IPS-NIHi7 (cell line): ENCODE data around the gene PGC.

Experiments used
- DNase-seq: peaks from one replicate; pipeline ENCODE4 v3.0.0; 2012; ENCODE audit warnings: mixed read lengths; ENCODE audit errors: extremely low spot score

The PGC gene

DNA sequence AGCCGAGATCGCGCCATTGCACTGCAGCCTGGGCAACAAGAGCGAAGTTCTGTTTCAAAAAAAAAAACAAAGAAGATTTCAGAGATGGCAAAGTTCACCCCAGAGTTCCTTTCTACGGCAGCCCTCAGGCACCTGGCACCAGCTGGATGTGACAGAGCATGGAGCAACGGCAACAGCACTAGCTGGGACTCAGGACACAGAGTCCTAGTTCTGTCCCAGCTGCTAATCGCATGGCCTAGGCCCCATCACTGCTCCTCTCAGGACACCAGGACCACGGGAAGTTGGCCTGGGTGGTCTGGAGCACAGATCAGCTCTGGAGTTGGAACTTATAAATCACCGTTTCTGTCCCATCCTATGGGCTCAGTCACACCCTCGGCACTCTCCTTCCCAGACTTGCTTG lies 1.1 kb downstream of the PGC start:
- no peak for DNase-seq

DNA sequence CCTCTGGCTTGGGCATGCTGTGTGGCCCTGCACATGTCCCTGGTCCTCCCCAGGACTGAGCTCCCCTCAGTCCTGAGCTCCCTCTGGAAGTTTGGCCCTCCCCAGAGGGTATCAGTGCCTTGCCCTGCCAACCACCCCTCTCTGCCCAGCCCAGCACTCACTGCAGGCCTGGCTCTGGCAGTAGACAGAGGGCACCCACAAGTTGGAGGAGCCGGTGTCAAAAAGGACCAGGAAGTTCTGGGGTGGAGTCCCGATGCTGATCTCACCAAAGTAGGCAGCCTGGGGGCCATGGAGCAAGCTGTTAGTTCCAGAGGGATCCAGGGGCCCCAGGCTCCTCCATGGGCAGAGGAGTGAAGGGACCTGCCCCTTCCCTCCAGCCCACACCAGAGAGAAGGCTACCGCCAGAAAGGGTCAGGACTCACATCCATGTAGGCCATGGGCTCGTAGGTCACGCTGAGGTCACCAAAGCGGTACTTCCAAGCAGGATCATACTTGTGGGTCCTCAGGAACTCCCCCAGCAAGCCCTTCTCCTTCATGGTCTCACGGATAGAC lies 2.9 kb downstream of the PGC start:
- DNase-seq, result no peak

DNA sequence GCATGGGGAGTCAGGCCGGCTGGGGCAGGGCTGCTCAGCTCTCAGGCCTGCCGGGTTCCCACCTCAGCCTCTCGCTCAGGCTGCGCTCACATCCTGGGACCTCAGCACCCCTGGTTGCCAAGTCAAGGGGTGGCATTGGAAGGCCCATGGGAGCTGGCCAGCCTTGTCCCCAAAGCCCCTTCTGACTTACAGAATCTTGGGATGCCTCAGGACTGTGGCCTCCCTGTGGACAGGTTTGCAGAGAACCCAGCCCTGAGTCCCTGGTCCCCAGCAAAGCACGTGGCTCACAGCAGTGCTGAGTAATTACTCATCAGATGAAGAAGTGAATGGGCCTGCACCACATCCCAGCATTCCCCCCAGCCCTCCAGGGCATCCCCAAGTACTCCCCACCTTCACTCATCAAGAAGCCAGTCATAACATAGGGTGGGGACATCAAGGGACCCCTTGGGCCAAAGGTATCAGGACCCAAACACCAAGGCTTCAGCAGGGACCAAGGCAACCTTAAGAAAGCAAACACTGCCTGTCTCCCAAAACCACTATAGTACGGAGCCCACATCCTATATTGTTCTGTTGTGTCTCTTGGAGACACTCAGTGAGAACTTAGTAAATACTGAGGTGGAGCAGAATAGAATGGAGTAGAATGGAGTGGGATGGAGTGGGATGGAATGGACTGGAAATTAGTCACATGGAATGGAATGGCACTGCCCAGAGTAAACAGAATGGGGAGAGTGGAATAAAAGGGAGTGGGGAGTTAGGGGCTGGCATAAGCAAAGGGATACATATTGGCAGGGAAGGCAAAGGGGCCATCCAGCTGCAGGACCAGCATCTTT lies 3.6 kb downstream of the PGC start:
- DNase-seq, result no peak

DNA sequence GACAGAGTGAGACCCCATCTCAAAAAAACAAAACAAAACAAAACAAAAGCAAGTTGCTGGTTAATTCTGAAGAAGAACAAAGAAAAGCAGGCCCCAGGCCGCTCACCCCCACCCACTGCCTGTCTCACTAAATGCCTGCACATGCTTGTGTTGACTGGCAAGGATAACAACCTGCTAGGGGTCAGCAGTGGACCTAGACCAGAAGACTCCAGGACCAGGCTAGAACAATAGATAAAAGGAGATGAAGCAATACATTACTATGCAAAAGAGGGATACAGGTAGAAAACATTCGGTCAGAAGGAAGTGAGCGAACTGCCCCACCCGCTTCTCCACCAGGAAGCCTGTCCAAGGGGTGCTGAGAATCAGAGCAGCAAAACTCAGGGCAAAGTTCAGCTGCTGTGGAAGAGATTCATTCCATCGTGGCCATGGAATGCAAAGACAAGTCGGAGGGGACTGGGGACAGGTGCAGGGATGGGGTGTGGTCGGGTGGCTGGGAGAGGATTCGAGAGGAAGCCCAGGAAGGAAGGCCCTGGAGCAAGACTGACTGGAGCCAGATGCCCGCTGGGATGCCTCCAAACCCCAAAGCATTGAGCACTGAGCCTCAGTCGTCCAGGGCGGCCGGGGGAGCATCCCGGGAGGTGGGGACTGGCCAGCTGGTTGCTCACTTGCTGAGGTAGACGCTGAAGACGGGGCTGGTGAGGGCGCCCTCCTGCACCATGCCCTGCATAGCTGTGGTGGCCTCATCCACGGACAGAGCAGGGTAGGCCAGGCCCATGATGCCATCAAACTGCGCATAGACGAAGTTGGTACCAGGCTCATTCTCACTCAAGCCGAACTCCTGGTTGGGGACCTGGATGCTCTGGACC lies 5.3 kb downstream of the PGC start:
- DNase-seq, result no peak

DNA sequence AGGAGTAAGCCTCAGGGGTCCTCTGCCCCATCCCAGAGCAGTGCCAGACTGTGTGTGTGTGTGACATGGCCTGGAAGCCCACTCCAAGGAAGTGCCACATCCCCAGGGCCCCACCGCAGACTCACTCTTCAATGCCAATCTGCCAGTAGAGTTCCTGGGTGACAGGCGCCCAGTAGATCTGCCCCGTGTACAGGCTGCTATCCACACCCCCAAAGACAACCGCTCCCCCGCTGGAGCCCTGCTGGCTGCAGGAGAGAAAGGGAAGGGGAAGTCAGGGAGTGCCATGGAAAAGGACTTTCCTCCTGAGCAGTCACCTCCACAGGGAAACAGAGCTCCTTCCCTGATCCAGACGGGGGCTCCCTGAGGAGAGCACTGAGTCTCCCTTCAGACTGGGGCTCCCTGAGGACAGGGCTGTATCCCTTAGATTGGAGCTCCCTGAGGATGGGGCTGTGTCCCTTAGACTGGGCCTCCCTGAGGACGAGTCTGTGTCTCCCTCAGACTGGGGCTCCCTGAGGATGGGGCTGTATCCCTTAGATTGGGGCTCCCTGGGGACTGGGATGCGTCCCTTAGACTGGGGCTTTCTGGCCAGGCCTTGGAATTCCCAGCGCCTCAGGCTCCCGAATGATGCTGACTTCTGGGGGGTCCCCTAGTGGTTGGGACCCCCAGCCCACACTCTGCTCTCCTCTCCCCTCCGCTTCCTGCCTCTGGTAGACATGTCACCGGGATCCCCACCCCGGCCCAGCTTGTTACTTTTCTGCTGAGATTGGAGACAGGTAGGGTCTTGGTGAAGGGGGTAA lies 6.6 kb downstream of the PGC start:
- DNase-seq, result no peak

DNA sequence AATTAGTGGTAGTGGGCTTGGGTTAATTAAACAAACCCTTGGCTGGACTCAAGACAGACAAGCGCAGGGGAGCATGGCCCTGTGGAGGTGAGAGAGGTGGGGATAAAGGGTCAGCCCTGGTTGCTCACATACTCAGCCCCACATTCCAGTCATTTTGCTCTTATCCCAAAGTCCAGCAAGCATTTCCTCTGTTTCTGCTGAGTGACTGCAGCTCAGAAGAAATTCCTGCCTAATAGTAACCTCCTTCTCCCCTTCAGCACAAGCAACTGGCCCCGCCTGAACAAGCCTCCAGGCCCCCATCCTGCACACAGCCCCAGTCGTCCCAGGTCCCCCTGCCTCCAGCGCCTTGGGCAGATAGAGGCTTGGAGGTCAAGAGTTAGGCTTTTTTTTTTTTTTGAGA lies 8.2 kb downstream of the PGC start:
- no peak for DNase-seq

DNA sequence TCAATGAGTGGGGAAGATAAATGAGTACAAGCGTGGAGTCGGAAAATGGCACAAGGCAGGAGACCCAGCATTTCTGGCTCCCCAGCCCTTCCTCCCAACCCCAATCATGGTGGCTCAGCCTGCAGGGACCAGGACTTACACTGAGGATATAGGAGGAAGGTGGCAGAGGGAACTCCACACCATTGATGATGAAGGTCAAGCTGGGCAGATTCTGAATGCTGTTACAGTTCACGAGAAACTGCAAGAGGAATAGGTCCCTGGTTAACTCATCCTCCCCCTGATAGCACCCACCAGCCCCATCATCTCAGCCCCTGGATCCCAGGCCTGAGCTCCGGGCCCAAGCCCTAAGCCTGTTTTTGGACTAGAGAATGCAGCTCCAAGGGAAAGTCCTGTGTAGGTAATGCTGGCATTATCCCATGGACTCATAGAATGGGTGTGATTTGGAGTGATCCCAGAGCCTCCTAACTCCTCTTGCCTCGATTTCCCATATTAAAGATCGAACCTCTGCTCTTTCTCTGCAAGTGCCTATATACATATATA lies 9.5 kb downstream of the PGC start:
- no peak for DNase-seq

DNA sequence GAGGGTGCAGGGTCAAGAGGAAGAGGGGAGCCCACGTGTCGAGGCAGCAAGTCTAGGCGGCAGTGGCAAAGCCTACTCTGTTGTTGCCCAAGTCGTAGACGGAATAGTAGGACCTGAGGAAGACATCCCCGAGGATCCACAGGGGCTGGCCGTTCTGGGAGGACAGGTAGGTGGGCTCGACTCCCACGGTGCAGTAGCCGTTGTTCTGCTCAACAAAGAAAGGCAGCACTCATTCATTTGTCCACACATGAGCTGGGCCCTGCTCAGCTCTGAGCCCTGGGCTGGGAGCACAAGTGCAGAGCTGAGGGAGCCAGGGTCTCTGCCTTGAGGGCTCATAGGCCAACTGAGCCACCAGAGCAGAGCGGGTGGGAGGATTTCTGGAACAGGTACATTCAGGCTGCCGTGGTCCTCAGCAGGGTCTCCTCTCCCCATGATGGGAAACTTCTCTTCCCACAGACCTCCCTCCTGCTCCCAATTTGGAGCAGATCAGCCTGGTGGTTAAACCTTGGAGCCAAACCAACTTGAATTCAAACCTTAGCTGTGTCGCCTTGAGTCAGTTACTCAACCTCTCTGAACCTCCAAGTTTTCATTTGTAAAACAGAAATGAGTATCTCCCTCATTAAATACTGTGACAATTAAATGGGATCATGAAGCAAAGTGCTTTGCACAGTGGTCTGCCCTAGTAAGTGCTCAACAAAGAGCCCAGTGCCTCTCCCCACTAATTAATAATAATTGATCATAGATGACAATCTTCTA lies 10.2 kb downstream of the PGC start:
- no peak for DNase-seq

DNA sequence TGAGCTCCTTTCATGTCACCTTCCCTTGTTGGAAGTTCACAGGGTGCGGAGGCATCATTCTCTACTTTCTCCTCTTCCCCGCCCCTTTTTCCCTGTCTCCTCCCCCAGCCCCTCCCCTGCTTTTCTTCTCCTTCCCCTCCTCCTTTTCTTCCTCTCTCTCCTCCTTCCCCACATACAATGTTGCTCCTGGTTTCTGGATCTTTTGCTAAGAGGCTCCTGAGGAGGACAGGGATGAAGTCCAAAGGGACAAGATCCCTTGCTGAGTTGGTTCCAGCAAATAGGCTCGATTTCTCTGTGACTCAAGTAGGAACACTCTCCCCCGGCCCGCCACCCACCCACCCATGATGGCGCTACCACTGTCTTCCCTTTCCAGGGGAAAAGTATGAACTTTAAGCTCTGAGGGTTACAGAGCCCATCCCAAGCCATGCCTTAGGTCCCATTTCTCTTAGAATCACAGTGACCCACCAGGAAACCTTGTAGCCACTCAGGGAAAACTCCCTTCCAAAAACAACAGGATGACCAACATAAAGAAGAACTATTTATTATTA lies 10.9 kb downstream of the PGC start:
- no peak for DNase-seq

DNA sequence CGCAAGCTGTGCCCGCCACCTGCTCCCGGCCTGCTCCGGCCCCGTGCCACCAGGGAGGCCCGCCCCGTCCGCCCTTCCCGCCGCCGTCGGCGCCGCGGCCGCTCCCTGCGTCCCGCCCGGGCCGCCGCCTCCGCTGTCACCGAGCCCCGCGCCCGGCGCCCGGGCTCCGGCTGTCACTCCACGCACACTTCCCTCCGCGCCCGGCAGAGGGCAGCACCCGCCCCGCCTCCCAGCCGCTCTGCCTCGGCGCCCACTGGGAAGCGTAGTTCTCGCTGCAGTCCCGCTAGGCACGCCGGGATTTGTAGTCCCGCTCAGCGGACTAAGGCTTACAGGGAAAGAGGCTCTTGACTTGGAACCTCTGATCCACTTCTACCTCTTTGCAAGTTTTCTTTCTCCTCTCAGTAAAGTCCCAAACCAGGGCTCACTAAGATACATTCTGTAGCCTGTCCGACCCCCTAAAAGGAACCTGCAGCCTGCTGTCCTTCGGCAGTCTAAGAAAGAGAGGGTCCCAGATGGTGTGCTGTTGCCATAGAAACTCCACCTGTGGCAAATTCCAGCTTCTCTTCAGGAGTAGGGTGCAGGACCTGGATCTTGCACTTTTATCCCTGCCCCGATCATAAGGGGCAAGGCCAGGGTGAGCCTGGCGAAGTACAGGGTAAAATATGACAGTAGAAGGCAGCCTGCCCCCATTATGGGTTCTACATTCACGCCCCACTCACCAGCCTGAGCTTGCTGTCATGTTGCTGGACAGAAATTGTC lies 11.6 kb downstream of the PGC start, which contains the start of gene TFEB:
Gene TFEB, minus strand, starts transcription at position 182 of the 759 bp plus-strand sequence. CDS start 44,395 bp downstream, outside the sequence.
- peak; percentile 96 for DNase-seq

DNA sequence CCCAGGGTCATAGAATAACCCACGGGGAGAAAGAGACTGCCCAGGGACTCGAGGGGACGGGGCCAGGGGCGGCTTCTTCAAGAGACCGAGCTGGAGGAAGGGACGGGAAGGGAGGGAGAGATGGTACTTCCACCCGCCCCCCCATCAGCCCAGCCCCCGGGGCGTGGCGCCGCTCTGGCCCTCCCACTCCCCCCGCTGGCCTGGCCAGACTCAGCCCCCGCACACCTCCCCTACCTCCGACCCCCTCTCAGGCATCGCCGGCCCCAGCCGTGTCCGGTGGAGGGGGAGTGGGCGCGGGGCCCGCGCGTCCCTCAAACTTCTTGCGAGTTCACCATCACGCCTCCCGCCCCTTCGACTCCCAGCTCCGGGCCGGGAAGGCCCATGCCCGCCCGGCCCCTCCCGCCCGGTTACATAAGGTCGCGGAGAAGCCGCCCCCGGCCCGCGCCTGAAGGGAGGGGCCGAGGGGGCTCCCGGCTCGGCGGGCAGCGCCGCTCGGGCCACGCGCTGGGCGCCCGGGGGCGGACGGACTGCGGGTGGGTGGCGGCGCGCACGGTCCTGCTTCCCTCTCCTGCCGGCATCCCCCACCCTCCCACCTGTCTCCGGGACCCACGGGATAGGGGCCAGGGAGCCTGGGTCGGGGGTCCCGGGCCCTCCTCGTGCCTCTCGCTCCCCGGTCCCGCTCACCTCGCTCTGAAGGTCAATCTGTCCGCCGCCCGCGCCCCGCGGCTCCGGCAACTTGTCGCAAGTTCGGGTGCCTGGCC lies 12.4 kb downstream of the PGC start:
- DNase-seq, result peak; percentile 74

DNA sequence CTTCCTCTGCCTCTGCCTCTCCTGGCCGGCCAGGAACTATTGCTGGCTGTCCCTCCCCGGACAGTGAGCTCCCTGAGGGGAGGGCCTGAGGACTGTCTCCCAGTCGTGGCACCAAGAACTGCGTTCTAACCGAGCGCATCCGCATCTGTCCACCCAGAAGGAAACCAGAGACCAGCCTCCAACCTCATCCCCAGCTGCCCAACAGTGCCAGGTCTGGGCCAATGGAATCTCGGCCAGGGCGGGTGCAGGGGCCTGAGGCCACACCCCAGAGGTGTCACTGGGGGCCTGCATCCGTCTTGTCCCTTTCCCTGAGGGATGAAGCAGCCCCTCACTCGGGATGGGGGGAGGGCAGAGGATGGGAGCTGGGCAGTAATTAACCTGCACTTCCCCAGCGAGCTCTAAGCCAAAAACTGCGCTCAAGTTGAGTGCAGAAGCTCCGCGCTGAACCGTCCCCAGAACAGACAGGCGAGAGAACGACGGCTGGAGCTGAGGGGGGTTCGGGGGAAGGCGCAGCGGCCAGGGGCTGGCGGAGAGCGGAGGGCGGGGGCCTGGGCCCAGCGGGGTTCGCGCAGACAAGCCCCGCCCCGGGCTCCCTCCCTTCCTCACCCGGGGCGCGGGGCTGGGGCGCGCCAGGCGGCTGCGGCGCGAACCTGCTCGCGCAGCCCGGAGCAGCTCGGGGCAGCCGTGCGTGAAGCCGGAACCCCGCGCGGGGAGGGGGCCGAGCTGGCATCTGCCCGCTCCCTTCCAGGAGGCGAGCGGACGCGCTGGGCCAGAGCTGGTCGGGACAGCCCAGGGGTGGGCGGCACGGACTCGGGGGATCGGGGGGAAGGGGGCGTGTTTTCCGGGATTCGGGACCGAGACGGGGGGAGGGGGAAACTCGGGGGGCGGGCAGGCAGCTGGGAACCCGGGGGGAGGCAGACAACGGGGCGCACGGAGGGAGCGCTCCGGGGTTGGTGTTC lies 13.2 kb downstream of the PGC start:
- DNase-seq, result peak; percentile 83

DNA sequence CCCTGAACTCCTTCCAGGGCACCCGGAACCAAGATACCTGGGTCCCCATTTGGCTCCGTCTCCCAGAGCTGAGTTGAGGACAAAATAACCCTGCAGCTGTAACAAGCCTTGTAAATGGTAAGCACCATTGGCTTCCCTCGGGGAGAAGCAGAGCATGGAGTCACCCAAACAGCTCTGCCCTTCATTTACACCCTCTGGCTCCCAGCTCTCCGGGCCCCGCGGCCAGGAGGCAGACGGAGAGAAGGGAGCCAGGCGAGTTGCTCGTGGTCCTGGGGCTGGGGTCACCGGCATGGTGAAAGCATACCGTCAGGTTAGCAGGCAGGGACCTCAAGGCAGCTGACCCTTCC lies 13.9 kb downstream of the PGC start:
- no peak for DNase-seq

DNA sequence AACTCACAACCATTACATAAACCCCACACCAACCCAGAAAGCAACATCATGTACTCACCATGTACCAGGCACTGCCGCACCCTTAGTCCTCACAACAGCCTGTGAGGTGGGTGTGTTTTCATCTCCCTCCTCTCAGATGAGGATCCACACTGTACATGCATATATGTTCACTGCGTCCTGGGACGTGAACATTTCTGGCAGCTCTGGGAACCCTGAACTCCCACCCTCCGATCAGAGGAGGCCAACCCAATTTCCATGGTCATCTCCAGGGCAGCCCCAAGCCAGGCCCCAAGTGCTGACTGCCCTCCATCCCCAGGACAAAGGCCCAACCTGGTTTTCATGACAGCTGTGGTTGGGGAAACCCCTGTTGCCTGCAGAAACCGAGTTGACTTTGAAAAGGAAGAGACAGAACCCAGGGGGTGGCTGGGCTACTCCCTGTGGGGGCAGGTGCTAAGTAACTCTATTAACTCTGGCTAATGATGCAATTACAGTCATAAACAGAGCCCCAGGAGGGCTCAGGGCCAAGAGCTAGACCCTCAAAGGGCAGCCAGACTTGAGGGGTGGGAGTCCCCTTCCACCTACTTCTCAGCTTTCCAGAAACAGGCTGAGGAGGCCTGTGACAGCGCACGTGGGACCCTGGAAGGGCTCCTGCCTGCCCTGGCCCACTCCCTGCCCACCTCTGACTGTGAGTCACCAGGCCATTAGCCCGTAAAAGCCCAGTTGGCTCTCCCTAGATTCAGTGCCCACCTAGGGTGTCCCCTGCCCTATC lies 14.4 kb downstream of the PGC start:
- DNase-seq, result peak; percentile 55

DNA sequence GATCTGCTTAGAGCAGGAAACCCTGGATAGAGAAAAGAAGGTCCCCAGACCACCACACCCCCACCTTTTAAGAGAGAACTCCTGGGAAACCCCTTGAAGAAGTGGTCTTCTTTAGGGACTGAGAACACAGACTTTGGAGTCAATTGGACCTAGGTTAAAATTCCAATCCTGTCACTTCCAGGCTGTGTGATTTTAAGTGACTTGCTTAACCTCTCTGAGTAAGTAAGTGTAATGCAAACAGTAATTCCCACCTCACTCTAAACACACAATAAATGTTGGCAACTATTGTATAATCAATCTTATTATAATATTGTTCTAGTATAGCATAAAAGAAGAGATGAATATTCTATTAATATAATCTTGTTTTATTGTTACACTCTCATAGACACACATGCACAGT lies 15.0 kb downstream of the PGC start:
- no peak for DNase-seq

DNA sequence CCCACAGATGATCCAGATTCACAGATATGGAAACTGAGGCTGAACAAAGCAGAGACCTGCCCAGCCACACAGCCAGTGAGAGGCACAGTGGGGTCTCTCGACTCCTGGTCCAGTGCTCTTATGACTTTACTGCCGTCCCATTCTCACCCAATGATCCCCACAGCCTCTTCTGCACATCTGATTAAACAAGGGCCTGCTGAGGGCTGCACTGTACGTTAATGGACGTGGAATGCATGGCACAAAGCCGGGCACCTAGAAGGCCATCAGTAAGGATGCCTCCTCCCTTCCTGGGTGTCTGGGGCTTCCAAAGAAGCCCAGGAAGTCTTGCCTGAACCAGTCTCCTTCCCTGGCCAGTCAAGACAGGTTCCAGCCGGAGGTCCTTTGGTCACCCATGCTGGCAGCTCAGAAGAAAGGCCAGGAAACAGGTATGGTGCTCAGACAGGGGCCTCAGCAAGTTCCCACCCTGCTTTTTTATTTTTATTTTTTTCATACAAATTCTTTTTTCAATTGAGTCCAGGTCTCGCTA lies 15.6 kb downstream of the PGC start:
- DNase-seq, result no peak
